Measurements from ENCODE around the gene VANGL2. TPM values are rescaled to one million over a fixed set of nuclear protein-coding genes. Genes with fewer than 3 reads are reported as not detected.

The VANGL2 gene
- under 0.01 TPM in 1 of 2 replicates, not detected in the other for total RNA-seq

DNA sequence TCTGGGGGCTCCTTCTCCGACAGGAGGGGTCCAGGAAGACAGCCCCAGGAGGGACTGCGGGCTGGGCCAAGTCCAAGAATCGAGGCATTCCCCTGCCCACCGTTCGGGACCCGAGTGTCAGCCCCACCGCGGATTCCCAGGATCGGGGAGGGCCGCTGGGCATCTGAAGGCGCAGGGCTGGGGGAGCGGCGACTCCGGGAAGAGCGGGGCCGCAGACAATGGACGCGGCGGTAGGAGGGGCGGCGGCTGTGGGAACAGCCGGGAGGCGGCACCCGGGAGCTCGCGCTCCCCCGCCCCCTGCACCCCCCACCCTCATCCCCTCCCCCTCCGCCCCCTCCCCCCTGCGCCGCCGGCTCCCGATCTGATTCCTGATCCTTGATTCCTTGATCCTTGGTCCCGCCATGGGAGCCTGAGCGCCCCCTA is at the start of gene VANGL2:
TSS of gene VANGL2 (plus strand) at position 342 of the 423 bp plus-strand sequence. CDS start 15,274 bp downstream, outside the sequence.

DNA sequence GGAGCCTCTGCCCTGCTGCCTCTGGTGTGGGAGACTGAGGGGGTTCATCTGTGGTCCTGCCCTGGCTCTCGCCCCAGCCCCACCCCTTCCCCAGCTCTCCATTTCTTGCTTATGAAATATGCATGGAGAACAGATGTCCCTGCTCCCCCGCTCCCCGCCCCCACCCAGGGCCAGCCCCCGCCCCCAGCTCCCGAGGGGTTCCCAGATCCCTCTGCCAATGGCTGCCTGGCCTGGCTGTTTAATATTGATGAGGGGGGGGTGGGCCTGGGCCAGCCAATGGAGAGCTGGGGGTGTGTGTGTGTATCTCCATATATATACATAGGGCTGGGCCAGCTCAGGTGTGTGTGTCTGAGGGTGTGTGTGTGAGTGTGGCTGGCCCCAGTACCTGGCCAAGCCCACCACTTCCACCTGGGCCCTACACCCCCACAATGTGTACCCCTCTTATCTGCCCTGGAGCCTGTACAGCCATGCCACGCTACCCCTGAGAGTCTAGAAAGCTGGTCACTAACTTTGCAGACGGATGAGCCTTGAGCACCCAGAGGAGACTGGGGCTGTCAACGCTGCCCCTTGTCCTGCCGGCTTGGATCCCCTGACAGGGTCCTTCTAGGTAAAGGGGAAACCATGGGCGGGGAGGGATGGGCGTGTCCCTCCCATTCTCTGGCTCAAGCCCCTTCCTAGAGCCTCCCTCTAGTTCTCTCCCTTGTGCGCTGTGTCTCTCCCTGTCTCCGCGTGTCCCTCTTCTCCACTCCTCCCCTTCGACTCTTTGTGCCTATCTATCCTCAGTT is 33.4 kb upstream of the VANGL2 start, which contains the start of gene NHLH1:
TSS of gene NHLH1 (plus strand) at position 341 of the 785 bp plus-strand sequence. CDS start 3,661 bp downstream, outside the sequence.

Other genes with a start within 250 kb of the VANGL2 start
- not detected in 2 replicates for gene ATP1A4, start 249.0 kb upstream of the VANGL2 start, total RNA-seq
- gene CASQ1, start 210.0 kb upstream of the VANGL2 start, total RNA-seq: 0.25 TPM in 1 of 2 replicates, not detected in the other
- gene PEA15, start 195.2 kb upstream of the VANGL2 start, total RNA-seq: 69.9 and 81.6 TPM in 2 replicates
- 76.9 and 87.0 TPM in 2 replicates for gene DCAF8, start 138.0 kb upstream of the VANGL2 start, total RNA-seq
- gene PEX19, start 115.4 kb upstream of the VANGL2 start, total RNA-seq: 52.0 and 59.2 TPM in 2 replicates
- 327 and 372 TPM in 2 replicates for gene COPA, start 57.3 kb upstream of the VANGL2 start, total RNA-seq
- 69.7 and 75.9 TPM in 2 replicates for gene NCSTN, start 57.2 kb upstream of the VANGL2 start, total RNA-seq
- gene NHLH1, start 33.5 kb upstream of the VANGL2 start, total RNA-seq: not detected in 2 replicates
- not detected in 2 replicates for gene SLAMF6, start 122.7 kb downstream of the VANGL2 start, total RNA-seq
- not detected in 2 replicates for gene CD84, start 178.9 kb downstream of the VANGL2 start, total RNA-seq
- gene SLAMF1, start 246.5 kb downstream of the VANGL2 start, total RNA-seq: not detected in 2 replicates